ENCODE results near the gene MOB3B. TPM values are rescaled to one million over a fixed set of nuclear protein-coding genes. Genes with fewer than 3 reads are reported as not detected.

MOB3B gene
- polyA plus RNA-seq, 2 of the 4 experiments (the other 2 are of a cell fraction), result 6.0 to 6.4 TPM

DNA sequence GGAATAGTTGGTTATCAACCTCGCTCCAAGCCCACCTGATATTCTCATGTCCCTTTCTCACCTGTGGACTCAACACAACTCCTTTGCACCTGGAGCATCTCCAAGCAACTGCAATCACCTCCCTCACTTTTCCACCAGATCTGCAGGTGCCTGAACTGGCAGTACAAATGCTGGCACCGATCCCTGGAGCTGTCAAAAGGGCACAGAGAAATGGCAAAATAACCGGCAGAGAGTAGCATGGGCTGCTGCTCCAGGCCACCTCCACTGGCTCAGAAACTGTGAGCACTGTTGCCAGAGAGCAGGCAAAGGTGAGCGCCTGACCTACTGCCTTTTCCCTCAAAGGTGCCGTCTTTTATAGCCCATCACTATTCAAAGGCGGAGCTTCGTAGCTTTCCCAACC, 247.3 kb downstream of the MOB3B start:
- TF ChIP-seq, protein P1, sequence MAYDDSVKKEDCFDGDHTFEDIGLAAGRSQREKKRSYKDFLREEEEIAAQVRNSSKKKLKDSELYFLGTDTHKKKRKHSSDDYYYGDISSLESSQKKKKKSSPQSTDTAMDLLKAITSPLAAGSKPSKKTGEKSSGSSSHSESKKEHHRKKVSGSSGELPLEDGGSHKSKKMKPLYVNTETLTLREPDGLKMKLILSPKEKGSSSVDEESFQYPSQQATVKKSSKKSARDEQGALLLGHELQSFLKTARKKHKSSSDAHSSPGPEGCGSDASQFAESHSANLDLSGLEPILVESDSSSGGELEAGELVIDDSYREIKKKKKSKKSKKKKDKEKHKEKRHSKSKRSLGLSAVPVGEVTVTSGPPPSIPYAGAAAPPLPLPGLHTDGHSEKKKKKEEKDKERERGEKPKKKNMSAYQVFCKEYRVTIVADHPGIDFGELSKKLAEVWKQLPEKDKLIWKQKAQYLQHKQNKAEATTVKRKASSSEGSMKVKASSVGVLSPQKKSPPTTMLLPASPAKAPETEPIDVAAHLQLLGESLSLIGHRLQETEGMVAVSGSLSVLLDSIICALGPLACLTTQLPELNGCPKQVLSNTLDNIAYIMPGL (CRISPR knock-in tag; IDR thresholded peaks at IDR 0.05; ENCODE audit: borderline replicate concordance), result no peak
- TF ChIP-seq CHD2 (IDR thresholded peaks at IDR 0.05; ENCODE audit: low read length, partially characterized antibody) (no peak), TP53 (CRISPR knock-in tag; IDR thresholded peaks at IDR 0.05) (no peak), HDAC2 (IDR thresholded peaks at IDR 0.05) (no peak)
- ChIA-PET POLR2A (no interaction called here), CTCF (no interaction called here)
- Histone ChIP-seq H3K27ac (no peak overlapping the region), H3K9me3 (no peaks in the 10 kb centered on the region), H3K4me1 (no peaks in the 10 kb centered on the region), H3K4me3 (no peak overlapping the region), H3K4me2 (no peak overlapping the region)
- ATAC-seq (no peak), FAIRE-seq (no peak), DNase-seq (ENCODE audit: low read depth in 1 of 2, low spot score in 1 of 2) (no peak)
- WGBS (ENCODE audit: missing lambda C conversion rate), result 53% methylated on average over 7 of the region's 7 CpGs

DNA sequence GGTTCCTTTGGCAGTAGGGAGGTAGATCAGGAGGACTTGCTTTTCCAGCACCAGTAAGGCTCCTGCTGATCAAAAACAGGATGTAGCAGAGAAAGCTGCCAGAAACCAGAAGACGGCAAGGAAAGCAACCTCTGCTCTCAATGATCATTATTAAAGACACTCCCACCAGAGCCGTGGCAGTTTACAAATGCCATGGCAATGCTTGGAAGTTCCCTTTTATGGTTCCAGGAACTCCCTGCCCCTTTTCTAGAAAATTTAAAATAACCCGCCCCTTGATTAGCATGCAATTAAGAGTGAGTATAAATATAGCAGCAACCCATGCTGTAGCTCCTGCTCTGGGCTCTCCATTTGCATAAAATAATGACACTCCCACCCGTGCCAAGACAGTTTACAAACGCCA, 248.8 kb downstream of the MOB3B start:
- no peak overlapping the region for H3K4me3 ChIP-seq
- FAIRE-seq (no peak), DNase-seq (ENCODE audit: low read depth in 1 of 2, low spot score in 1 of 2) (no peak), ATAC-seq (no peak)
- ChIA-PET POLR2A (no interaction called here), CTCF (interaction anchor here (1.2 kb wide), 1 partner anchor 13 kb away, joined by 3 read pairs; no protein-coding TSS in a partner anchor)
- H3K9me3 ChIP-seq, result no peaks in the 10 kb centered on the region
- H3K4me1 ChIP-seq, result no peaks in the 10 kb centered on the region
- H3K27ac ChIP-seq, result no peak overlapping the region
- TF ChIP-seq, protein P2, sequence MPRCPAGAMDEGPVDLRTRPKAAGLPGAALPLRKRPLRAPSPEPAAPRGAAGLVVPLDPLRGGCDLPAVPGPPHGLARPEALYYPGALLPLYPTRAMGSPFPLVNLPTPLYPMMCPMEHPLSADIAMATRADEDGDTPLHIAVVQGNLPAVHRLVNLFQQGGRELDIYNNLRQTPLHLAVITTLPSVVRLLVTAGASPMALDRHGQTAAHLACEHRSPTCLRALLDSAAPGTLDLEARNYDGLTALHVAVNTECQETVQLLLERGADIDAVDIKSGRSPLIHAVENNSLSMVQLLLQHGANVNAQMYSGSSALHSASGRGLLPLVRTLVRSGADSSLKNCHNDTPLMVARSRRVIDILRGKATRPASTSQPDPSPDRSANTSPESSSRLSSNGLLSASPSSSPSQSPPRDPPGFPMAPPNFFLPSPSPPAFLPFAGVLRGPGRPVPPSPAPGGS (IDR thresholded peaks at IDR 0.05), result no peak
- TF ChIP-seq HDAC2 (IDR thresholded peaks at IDR 0.05), result no peak
- no peak for TF ChIP-seq NFE2L2 (conservative IDR thresholded peaks at IDR 0.05; ENCODE audit: low read length)
- TF ChIP-seq ZSCAN20 (CRISPR knock-in tag; IDR thresholded peaks at IDR 0.05), result no peak
- no peak for TF ChIP-seq CBX2 (IDR thresholded peaks at IDR 0.05; ENCODE audit: borderline replicate concordance, low read depth)
- TF ChIP-seq POLR2AphosphoS2 (conservative IDR thresholded peaks at IDR 0.05; ENCODE audit: low read length), result no peak
- TF ChIP-seq RCOR1 (IDR thresholded peaks at IDR 0.05; ENCODE audit: low read depth, low read length), result no peak
- TF ChIP-seq, protein P1 (CRISPR knock-in tag; IDR thresholded peaks at IDR 0.05; ENCODE audit: borderline replicate concordance), result no peak
- no peak for TF ChIP-seq FOSB (CRISPR knock-in tag; IDR thresholded peaks at IDR 0.05)
- no peak for TF ChIP-seq ZNF302 (CRISPR knock-in tag; IDR thresholded peaks at IDR 0.05)
- TF ChIP-seq, protein P3, sequence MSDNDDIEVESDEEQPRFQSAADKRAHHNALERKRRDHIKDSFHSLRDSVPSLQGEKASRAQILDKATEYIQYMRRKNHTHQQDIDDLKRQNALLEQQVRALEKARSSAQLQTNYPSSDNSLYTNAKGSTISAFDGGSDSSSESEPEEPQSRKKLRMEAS (IDR thresholded peaks at IDR 0.05), result no peak
- no peak for TF ChIP-seq PHF8 (IDR thresholded peaks at IDR 0.05; ENCODE audit: borderline replicate concordance, low read depth)
- no peak for TF ChIP-seq MAFK (IDR thresholded peaks at IDR 0.05; ENCODE audit: partially characterized antibody)
- no peak for TF ChIP-seq EP300 (IDR thresholded peaks at IDR 0.05)
- no peak for TF ChIP-seq CEBPB (IDR thresholded peaks at IDR 0.05)
- TF ChIP-seq CHD2 (IDR thresholded peaks at IDR 0.05; ENCODE audit: low read length, partially characterized antibody), result no peak
- no peak for TF ChIP-seq GATA3 (IDR thresholded peaks at IDR 0.05; ENCODE audit: borderline replicate concordance)
- TF ChIP-seq, protein P4, sequence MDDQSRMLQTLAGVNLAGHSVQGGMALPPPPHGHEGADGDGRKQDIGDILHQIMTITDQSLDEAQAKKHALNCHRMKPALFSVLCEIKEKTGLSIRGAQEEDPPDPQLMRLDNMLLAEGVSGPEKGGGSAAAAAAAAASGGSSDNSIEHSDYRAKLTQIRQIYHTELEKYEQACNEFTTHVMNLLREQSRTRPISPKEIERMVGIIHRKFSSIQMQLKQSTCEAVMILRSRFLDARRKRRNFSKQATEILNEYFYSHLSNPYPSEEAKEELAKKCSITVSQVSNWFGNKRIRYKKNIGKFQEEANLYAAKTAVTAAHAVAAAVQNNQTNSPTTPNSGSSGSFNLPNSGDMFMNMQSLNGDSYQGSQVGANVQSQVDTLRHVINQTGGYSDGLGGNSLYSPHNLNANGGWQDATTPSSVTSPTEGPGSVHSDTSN (IDR thresholded peaks at IDR 0.05), result no peak
- H3K4me2 ChIP-seq, result no peak overlapping the region
- 21% methylated on average over 5 of the region's 5 CpGs for WGBS (ENCODE audit: missing lambda C conversion rate)
